Measurements from ENCODE around the gene SPAG9.

SPAG9 gene

DNA sequence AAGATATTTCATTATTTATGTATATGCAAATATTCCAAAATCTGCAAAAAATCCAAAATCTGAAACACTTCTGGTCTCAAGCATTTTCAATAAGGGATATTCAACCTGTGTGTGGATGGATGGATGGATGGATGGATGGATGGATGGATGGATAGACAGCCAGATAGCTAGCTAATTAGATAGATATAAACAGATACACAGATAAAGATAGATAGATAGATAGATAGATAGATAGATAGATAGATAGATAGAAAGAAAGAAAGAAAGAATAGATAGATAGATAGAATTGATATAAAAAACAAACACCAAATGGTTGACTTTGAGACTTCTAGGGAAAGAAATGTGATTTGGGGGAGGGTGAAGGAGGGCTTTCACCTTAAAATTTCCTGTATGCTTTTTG lies 139.4 kb downstream of the SPAG9 start:
- no peak for DNase-seq

DNA sequence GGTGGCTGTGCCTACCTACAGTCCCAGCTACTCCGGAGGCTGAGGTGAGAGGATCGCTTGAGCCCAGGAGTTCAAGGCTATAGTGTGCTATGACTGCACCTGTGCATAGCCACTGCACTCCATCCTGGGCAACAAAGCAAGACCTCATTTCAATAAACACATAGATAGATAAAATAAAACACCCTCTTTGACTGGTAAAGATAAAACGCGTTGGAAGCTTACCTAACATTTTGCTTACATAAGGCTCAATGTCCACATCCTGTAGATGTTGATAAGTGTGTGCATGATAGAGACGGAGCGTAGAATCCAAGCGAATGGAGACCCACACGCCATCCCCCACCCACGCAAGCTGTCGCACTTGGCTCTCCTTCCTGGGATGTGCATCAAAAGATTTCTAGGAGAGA lies 141.1 kb downstream of the SPAG9 start:
- DNase-seq = no peak

DNA sequence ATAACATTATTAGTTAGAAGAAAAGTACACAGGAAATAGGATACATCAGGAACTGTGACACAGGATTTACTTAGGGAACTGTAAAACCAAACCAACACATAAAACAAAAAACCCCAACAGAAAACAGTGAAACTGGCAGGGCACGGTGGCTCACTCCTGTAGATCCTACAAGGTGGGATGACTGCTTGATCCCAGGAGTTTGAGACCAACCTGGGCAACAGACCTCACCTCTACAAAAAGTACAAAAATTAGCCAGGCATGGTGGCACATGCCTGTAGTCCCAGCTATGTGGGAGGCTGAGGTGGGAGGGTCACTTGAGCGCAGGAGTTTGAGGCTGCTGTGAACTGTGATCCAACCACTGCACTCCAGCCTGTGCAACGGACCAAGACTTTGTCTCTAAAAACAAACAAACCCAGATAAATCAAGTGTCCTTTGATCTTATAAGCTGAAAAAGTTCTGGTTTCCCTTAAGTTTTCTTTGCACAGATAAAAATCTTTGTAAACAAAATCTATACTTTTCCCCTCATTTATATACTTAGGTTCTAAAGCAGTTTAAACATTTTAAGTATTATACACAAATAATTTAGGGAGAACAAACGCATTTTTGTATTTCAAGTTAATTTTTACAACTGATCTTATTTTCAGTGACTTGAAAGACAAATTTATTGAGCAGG lies 143.0 kb downstream of the SPAG9 start:
- DNase-seq = no peak

DNA sequence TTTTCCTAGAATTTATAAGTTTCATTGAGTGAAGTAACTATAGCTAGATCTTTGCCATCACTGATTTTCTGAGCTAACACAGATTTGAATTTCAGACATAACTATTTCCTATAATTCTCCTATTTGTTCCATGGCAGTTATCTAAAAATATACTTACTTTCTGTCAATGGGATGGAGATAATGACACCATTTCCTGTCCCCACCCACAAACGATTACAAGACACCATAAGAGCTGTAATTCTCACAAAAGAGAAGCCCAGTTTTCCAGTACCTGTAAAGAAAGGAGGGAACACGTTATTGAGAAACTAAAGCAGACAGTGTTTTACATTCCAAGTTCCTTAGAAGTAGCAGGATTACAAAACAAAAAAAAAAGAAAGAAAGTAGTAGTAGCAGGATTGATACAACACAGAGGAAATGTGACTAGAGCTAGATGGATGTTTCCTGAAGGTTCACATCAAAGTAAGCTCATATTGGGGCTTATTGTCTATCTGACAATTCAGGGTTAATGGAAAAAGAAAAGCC lies 143.7 kb downstream of the SPAG9 start:
- no peak for DNase-seq

DNA sequence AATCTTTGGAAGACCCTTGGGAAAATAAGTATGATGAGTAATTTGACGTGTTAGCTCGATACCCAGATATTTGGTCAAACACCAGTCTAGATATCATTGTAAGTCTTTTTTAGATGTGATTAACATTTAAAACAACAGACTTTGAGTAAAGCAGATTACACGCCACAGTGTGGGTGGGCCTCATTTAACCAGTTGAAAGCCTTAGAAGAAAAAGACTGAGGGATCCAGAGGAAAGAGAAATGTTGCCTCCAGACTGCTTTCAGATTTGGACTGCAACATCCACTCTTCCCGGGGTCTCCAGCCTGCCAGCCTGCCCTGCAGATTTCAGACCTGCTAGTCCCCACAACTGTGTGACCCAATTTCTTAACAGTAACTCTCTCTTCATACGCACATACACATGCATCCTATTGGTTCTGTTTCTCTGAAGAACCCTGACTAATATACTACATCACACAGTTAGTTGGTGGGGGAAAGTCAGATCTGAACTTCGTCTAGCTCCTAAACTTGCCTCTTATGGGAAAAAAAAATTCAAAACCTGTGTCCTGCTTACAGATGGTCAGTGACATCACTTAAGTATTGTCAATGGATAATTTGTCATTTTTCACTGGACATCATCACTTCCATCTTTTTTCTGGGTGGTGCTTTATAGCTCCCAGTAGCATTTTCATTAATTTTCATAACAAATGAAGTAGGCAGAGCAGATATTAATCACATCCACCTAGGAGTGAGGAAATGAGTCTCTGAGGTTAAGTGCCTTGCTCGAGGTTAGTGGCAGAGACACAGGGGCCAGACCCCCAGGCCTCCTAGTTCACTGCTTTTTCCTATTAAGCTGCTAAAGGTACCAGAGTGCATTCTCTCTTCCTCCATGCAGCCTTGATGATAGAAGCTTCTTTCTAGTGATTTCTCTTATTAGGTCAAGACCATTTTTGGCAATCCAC lies 146.8 kb downstream of the SPAG9 start:
- DNase-seq = no peak

DNA sequence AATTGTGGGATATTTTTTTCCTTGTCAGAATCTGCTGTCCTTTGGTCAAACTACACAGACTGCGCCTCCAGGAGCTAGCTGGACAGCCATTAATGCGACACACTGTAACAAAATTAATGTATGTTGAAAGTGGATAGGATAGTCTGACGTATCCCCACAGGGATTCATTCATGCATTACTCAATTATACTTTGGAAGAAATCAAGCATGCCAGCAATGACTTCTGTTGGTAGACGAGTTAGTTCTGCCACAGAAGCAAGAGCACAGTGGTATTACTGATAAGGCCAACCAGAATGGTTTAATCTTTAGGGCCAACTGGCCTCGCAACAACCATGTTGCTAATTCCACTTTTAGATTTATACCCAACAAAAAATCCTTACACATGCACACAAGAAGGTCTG lies 148.1 kb downstream of the SPAG9 start:
- DNase-seq = peak; percentile 30

DNA sequence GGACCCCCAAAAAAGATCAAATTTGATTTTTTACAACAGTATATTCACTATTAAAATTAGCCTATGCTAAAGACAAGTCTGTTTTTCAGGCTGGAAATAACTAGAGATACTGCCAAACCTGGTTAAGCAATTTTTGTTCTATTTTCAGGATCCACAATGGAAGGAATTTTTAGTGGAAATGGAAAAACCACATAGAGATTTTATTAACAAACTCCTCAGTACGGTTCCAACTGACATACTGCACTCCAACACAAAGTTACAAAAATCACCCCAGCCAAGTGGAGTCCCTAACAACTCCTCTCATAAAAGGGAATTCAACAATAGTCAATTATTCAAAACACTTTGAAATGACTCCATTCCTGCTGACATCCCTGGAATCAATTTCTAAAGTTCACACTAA lies 152.9 kb downstream of the SPAG9 start:
- DNase-seq = no peak

GRCh38 chr17:50966163-50966666 lies 154.5 kb downstream of the SPAG9 start:
- DNase-seq = no peak

- no peak for DNase-seq
Measured at GRCh38 chr17:50963139-50963538, 157.5 kb downstream of the SPAG9 start.

- no peak for DNase-seq
Measured at GRCh38 chr17:50961282-50962220, 159.1 kb downstream of the SPAG9 start.

- DNase-seq = no peak
Measured at GRCh38 chr17:50959341-50959740, 161.3 kb downstream of the SPAG9 start.

DNA sequence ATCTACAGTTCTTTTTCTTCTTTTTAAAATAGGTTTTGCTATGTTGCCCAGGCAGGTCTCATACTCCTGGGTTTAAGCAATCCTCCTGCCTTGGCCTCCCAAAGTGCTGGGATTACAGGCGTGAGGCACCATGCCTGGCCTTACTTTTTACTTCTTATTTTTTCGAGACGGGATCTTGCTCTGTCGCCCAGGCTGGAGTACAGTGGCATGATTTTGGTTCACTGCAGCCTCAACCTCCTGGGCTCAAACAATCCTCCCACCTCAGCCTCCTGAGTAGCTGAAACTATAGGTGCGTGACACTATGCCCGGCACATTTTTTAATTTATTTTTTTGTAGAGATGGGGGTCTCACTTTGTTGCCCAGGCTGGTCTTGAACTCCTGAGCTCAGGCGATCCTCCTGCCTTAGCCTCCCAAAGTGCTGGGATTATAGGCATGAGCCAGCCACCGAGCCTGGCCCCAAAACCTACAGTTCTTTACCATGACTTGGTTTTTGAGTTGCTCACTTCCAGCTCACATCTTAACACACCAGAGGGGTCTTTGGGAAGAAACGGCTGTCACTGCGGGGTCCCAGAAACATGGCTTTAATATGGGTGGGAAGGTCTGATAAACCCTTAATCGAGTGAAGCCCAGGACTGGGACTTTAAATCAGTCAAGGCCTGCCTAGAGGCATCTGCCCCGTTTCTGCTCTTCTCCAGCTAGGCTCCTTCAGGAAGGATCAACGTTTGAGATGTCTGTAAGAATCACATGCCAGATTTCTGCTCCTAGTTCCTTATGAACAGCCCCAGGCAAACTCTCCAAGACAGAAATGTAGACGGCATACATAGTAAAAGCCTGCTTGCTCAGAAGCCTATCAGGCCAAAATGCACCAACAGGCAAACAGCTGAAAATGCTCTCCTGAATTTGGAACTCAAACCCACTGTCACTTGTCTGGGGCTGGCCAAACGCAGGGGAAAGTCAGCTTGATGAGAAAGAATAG lies 162.8 kb downstream of the SPAG9 start:
- no peak for DNase-seq

GRCh38 chr17:50956750-50957523 lies 163.7 kb downstream of the SPAG9 start:
- DNase-seq = peak; percentile 30

DNA sequence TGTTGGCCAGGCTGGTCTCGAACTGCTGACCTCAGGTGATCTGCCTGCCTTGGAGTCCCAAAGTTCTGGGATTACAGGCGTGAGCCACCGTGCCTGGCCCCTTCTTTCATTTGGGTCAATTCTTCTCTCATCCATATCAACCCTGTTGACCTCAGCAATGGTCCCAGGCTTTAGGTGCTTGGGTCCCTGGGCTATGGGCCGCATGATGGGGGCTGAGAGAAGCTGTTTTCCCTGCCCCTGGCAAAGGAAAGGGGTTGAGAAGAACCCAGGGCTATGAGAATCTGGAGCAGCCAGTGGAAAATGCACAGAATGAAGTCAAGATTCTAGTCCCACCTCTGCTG lies 164.3 kb downstream of the SPAG9 start:
- no peak for DNase-seq

DNA sequence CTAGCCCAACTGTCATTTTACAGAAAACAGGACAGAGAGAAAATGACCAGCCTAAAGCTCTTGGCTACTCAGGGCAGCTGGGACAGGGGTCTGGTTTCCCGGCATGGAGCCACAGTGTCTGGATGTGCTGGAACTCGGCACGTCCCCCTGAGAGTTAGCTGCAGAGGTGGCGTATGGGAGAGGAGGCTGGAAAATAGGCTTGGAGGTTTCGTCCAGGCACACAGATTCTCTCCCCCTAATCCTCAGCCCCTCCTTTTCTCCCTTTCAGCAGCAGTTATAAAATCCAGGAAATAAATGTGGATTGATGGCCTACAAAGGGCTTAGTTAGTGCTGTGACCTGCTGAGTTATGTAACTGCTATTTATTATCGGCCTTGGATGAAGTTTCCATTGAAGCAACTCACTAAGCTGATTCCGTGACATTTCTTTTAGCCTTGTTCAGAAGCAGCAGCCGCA lies 165.0 kb downstream of the SPAG9 start:
- no peak for DNase-seq

GRCh38 chr17:50955160-50955559 lies 165.5 kb downstream of the SPAG9 start:
- no peak for DNase-seq

DNA sequence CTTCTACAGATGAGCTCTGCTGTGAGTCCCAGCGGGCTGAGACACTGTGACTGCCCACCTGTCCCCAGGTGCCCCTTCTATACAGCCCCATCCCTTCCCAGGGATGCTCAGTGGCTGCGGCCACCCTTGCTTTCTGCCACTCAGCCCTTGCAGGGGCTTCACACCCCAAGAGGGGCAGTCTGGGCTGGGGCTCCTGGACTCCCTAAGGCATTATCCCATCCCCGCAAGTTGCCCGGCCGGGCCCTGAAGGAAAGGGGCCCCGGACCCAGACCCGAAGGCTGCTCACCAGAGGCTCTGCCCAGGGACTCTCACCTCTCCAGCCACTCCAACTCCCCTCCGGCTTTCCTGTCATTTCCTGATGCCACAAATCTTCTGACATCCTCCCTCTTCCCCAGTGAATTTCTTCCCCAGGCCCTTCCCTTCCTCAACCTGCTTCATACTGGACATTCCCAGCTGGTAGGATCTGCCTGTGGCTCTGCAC lies 166.0 kb downstream of the SPAG9 start:
- no peak for DNase-seq

- DNase-seq = peak; percentile 74
Measured at GRCh38 chr17:50953831-50954601, 166.7 kb downstream of the SPAG9 start.

- no peak for DNase-seq
Measured at GRCh38 chr17:50953518-50953830, 167.2 kb downstream of the SPAG9 start.

- no peak for DNase-seq
Measured at GRCh38 chr17:50952889-50953288, 167.8 kb downstream of the SPAG9 start.
